ENCODE measurements around the gene PSG3.
"Not testable (repeated sequence)": the region's sequence is repeated elsewhere in the genome, so short reads cannot be mapped to it uniquely, and the experiment has no call there.

- not testable (repeated sequence) for TF ChIP-seq CTCF (IDR thresholded peaks at IDR 0.05 in 2 of 3, conservative IDR thresholded peaks at IDR 0.05 in 1 of 3; ENCODE audit: borderline replicate concordance in 1 of 3, insufficient read depth in 1 of 3, low read depth in 2 of 3, low read length in 2 of 3); EZH2 (IDR thresholded peaks at IDR 0.05); POLR2A (IDR thresholded peaks at IDR 0.05; ENCODE audit: borderline replicate concordance, extremely low read depth, insufficient read depth, insufficient read length); RAD21 (IDR thresholded peaks at IDR 0.05; ENCODE audit: low read depth); TCF7L2 (IDR thresholded peaks at IDR 0.05; ENCODE audit: borderline replicate concordance, extremely low read depth, insufficient read depth, insufficient read length); ZNF274 (IDR thresholded peaks at IDR 0.05; ENCODE audit: low read depth, low read length)
Observed at GRCh38 chr19:42760954-42761923, 21.0 kb upstream of the PSG3 start.
